NCI-H187 treated with DMSO at 0.1 percent for 48 hours (cell line): Measurements from ENCODE around the gene MTG1.
"Not testable (repeated sequence)": the region's sequence is repeated elsewhere in the genome, so short reads cannot be mapped to it uniquely, and the experiment has no call there.

Experiments used
- DNase-seq: peaks from one replicate; lab custom pipeline; 2025; lab: John Stamatoyannopoulos, UW

MTG1 gene

GRCh38 chr10:133400624-133401424 is 6.9 kb downstream of the MTG1 start:
- DNase-seq, result no peak

- no peak for DNase-seq
Measured at GRCh38 chr10:133401500-133401899, 7.5 kb downstream of the MTG1 start.

GRCh38 chr10:133401981-133402725 is 8.2 kb downstream of the MTG1 start:
- no peak for DNase-seq

- no peak for DNase-seq
Measured at GRCh38 chr10:133403359-133403758, 9.4 kb downstream of the MTG1 start.

DNA sequence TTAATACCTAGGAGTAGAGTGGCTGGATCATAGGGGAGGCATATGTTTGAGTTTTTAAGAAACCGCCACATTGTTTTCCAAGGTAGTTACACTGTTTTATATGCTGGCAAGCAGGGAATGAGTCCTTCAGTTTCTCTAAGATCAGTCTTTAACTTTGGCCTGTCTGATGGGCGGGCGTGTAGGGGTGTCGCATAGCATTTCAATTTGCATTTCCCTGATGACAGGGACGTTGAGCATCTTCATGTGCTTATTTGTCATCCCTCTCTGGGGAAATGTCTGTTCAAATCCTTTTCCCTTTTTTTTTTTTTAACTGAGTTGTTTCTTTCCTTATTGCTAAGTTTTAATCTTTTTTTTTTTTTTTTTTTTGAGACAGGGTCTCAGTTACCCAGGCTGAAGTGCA is 9.8 kb downstream of the MTG1 start:
- DNase-seq, result no peak

- no peak for DNase-seq
Measured at GRCh38 chr10:133405272-133405671, 11.3 kb downstream of the MTG1 start.

DNA sequence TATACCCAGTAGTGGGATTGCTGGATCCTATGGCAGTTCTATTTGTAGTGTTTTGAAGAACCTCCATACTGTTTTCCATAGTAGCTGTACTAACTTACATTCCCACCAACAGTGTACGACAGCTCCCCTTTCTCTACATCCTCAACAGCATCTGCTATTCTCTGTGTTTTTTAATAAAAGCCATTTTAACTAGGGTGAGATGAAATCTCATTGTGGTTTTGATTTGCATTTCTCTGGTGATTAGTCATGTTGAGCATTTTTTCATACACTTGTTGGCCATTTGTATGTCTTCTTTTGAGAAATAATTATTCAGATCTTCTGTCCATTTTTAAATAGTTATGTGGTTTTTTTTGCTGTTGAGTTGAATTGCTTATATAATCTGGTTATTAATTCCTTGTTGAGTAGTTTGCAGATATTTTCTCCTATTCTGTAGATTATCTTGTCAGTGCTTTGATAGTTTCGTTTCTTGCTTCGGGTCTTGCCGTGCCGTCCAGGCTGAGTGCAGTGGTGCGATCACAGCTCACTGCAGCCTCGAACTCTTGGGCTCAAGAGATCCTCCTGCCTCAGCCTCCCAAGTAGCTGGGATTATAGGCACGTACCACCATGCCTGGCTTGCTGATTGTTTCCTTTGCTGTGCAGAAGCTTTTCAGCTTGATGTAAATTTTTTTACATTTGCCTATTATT is 12.0 kb downstream of the MTG1 start:
- DNase-seq, result no peak

DNA sequence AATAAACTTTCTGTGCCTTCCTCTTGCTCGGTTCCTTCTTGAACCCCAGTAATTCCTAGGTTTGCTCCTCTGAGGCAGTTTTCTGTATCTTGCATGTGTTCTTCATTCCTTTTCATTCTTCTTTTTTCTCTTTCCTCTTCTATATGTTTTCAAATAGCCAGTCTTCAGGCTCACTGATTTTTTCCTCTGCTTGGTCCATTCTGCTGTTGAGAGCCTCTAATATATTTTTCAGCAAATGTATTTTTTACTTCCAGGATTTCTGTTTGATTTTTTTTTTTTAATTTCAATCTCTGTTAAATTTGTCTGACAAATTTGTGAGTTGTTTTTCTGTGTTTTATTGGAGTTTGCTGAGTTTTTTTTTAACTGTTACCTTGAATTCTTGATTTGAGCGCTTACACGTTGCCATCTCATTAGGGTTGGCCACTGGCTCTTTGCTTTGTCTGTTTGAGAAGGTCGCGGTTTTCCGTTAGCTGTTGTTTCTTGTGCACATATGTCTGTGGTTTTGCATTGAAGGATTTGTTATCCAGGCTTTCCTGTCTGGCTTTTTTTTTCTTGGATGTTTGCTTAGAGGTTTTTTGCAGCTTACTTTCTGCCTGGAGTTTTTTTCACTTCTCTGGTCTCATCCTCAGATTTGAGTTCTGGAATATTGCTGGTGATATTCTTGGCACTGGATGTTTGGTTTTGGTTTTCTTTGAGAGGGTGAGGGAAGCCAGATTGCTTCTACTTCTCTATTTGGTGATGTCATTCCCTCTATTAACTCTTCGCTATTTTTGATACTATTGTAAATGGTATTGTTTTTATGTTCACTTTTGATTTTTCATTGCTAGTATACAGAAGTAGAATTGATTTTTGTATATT is 17.8 kb downstream of the MTG1 start:
- no peak for DNase-seq

- DNase-seq, result no peak
Measured at GRCh38 chr10:133412381-133412711, 18.4 kb downstream of the MTG1 start.

DNA sequence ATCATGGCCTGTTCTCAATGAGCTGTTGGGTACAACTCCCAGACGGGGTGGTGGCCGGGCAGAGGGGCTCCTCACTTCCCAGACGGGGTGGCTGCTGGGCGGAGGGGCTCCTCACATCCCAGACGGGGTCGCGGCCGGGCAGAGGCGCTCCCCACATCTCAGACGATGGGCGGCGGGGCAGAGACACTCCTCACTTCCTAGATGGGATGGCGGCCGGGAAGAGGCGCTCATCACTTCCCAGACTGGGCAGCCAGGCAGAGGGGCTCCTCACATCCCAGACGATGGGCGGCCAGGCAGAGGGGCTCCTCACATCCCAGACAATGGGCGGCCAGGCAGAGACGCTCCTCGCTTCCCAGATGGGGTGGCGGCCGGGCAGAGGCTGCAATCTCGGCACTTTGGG is 20.4 kb downstream of the MTG1 start:
- DNase-seq, result not testable (repeated sequence)

DNA sequence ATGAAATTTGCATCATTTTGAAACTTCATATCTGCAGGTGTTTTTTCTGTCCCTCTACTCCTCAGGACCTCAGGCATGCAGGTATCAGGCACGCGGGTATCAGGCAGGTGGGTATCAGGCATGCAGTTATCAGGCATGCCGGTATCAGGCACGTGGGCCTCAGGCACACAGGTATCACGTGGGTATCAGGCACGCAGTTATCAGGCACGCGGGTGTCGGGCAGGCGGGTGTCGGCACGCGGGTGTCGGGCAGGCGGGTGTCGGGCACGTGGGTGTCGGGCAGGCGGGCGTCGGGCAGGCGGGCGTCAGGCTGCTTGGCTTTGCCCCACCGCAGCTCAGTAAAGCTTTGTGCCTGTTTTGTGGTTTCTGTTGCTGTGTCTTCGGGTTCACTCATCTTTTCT is 21.8 kb downstream of the MTG1 start:
- DNase-seq, result no peak

GRCh38 chr10:133418289-133418993 is 24.5 kb downstream of the MTG1 start:
- DNase-seq, result no peak

- DNase-seq, result no peak
Measured at GRCh38 chr10:133419211-133419950, 25.4 kb downstream of the MTG1 start.

DNA sequence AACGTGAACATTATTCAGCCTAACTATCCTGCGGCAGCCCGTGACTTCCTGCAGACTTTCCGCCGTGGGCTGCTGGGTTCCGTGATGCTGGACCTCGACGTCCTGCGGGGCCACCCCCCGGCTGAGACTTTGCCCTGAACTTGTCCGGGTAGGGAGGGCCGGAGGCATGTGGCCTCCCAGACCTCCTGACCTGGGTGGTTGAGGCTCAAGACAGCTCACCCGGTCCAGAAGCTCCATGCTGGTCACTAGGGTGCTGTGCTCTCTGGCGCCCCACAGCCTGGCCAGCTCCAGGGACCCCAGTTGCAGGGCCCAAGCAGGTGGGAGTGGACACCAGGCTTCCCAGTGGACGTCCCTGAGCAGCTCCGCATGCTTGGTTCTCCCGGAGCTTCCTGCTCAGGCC is 26.1 kb downstream of the MTG1 start:
- no peak for DNase-seq

DNA sequence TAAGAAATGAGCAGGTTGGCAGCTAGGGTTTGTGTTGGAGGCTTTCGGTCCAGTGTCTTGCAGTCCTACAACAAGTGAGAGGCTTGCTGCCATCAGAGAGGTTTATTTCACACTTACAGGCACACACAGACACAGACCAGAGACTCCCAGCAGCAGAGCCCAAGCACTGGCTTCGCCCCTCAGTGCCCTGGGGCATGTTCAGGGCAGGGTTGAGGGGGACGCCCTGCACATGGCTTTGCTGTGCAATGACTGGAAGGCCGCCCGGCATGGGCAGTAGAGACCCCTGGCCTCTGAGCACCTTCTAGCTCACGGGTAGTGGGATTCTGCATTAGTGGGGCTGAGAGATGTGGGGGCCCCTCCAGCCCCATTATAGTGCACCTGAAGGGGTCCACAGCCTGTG is 26.6 kb downstream of the MTG1 start:
- DNase-seq, result no peak

DNA sequence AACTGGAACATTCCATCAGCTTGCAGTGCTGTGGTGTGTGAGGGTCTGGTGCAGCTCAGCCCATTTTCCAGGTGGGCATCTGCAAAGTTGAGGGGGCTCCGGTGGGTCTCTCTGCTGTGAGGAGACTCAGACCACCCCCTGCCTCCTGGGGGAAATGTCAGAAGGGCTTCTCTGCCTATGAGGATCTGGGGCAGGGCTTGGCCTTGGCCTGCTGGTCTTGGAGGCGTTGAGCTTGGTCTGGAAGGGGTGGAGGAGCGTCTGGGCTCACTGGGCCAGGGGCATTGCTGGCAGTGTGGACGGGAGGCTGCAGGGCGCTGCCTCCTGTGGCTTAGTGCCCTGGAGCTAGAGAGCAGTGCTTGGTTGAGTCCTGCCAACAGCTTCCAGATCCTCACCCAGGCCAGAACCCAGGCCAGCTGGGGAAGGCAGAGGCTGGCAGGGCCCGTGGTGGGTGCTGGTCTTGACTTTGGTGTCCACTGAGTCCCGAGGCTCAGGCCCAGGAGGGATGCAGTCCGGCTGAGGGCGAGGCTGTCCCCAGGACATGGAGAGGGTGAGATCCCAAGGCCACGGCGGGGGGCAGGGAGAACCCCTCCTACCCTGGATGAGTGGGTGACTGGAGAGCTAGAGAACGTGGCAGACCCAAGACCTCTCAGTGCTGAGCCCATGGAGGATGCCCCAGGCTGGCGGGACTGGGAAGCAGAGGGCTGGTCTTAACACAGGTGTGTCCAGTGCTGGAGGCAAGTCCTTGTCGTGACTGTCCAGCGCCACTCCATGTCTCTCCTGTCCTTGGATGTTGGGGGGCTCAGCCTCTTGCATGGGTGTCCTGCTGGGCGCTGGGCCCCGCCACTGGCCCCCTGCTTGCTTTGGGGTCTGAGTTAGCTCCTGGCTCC is 27.6 kb downstream of the MTG1 start:
- no peak for DNase-seq

DNA sequence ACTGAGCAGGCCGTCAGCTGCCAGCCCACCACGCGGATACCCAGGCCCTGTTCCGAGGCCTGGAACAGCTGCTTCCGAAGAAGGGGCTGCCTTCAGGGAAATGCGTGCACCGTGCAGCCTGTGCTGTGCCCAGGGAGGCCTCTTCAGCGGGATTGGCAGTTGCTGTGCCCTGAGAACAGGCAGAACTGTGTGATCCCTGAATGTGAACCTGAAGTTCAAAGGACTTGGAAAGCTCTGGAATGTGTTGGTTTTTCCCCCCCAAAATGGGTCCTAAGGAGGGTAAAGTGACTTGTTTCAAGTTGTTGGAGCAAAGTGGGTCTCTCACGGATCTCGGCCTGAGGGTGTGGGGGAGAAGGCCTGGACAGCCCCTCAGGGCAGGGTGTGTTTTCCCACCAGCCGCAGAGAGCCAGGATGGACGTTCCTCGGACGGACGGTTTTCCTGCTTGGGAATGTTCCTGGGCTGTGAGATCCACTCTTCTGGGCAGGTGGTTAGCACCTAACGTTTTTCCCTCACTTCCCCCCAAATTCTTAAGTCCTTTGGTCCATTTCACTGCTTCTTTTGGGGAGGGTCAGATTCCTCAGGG is 28.4 kb downstream of the MTG1 start:
- DNase-seq, result no peak

- DNase-seq, result no peak
Measured at GRCh38 chr10:133422807-133423771, 29.1 kb downstream of the MTG1 start.
